ENCODE measurements around the gene CPLANE1.
"Not testable (repeated sequence)": the region's sequence is repeated elsewhere in the genome, so short reads cannot be mapped to it uniquely, and the experiment has no call there.

- not testable (repeated sequence) for TF ChIP-seq CTCF (IDR thresholded peaks at IDR 0.05; ENCODE audit: low read depth, low read length); POLR2A (IDR thresholded peaks at IDR 0.05; ENCODE audit: extremely low read depth, insufficient read length)
- TF ChIP-seq, protein P1, sequence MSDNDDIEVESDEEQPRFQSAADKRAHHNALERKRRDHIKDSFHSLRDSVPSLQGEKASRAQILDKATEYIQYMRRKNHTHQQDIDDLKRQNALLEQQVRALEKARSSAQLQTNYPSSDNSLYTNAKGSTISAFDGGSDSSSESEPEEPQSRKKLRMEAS (IDR thresholded peaks at IDR 0.05; ENCODE audit: low read depth, low read length) = not testable (repeated sequence)
These were observed 47.1 kb upstream of the CPLANE1 start for GRCh38 chr5:37296313-37296712.
